HG03469 (cell line): ENCODE data around the gene CPXM2.

Source experiments
- ATAC-seq: cut with Tn5 transposase; IDR thresholded peaks from one replicate; pipeline ENCODE4 v1.9.1; 2021; ENCODE audit warnings: mild to moderate bottlenecking, moderate library complexity, moderate number of reproducible peaks; ENCODE audit not compliant: unreplicated experiment

CPXM2 gene

DNA sequence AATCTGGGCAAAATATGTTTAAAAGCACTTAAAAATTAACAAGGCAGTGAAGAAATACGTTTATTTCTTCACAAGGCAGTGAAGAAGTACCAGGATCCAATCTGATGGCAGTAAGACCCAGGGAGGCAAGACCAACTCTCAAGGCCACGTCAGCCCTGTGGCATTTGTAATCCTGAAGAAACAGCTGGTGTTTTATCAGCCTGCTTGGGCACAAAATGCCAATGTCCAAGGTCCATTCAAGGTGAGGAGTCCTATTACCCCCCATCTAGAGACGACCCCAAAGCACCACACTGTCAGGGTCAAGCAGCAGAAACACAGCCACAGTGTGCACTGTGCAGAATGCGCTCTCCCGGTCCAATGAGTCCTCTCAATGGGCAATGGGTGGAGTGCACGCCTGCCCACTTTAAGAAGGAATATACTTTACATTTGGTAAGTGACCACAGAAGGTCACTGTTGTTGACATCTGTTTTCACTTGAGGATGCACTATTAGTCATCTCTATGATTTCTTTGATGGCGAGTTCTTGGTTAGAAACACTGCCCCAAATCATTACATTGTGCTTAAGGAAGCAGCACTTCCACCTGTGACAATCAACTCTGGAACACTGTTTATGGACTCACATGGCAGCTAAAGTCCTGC, 12.8 kb downstream of the CPXM2 start:
- no peak for ATAC-seq

DNA sequence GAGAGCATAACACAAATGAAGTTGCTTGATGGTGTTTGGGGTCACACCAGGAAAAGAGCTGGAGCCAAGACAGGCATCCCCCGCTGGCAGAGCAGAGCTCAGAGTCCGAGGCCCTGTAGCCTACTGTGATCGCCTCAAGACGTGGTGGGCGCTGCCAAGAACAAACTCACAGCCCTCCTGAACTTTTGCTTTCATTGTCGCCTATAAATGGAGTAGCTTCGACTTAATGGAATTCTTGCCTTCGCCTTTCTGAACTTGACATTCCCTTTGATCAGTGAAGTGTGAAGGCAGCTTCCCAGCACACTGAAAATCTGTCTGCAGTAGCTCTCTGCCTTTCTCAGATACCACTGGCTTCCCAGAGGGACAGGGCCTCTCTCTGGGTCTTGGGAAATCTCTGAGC, 21.3 kb downstream of the CPXM2 start:
- no peak for ATAC-seq

DNA sequence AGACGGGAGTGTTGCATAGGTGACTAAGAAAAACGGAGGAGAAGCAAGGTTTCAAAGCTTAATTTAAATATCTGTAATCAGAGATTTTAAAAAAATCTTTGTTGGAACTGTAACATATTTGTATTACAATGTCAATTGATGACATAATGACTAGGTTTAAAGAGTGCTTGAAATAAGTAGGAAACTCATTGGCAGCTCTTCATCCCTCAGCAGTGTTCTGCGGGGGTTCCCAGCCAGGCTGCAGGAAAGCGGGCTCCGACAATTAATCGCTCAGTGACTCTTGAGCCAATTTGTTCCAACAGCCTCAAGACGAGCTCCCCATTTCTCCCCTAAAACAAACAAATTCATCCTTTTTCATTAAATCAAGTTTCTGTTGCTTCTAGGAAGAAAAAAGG, 22.6 kb downstream of the CPXM2 start:
- ATAC-seq: no peak

DNA sequence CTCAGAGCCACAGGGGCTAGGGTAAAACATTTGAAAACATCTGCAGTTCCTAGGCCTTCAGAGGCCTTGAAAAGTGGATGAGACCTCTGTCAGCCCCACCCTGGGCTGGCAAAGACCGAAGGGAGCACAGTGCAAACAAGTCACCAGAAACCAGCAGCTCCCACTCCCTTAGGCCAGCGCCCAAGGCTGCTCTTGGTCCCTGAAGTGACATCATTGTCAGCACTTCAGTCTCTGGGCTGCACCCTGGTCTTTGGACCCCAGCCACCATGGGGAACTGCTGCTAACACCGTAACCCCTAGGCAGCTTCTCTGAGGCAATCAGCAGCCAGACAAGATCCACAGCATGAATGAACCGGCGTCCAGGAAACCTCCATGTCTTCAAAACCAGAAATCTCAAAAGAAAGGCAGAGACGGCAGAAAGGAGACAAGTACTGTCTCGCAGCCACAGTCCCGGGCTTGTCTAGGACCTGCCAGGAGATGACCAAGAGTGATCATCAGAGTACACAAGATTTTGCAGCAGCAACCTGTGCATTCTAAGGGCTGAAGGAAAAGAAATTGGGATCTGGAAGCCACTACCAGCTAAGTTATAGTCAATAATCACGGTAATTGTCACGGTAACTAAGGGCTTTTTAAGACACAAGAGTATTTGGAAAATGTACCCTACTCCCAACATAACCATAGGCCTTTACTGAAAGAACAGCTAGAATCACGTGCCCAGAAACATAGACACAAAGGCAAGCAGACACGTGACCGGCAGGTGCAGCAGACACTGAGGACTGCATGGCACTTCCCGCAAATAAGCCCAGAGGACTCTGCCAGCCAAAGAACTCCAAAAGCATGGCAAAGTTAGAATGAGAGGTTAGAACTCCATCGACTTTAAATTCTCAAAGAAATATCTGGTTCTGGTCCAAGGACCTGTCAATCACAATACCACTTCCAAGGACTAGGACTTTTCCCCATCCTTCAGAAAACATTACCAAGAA, 23.3 kb downstream of the CPXM2 start:
- ATAC-seq: no peak

DNA sequence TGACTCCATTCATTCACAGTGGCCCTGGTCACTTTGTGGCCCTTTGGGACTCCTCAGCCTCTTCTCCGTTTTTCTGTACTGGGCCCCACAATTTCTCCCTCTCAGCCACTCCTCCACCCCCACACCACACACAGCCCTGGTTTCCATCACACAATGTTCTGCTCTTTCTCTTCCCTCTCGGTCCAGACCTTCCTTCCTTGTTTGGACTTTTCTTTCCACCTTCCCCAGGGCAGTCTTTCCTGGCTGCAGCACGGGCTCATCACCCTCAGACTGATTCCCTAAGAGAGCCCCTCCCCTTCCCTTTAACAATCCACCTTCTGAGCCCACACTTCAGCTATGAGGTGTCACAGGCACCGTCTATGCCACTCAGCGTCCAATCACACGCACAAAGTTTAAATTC, 25.7 kb downstream of the CPXM2 start:
- ATAC-seq: no peak

DNA sequence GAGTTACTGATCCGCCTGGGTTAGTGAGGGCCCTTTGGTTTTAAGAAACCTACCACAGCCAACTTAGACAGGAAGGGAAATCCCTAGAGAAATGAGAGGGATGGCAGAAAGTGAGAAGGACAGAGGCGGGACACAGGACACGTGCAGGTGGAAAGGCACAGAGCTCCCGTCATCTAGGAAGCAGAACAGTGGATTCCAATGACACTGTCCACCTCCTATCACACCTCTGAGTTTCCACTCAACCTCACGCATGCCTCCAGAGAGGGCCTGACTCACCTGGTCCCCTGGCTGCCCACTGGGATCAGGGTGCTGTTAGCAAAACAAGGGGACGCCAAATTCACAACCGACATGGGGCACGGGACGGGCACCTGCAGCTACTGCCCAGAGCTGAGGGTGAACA, 26.3 kb downstream of the CPXM2 start:
- ATAC-seq: no peak

DNA sequence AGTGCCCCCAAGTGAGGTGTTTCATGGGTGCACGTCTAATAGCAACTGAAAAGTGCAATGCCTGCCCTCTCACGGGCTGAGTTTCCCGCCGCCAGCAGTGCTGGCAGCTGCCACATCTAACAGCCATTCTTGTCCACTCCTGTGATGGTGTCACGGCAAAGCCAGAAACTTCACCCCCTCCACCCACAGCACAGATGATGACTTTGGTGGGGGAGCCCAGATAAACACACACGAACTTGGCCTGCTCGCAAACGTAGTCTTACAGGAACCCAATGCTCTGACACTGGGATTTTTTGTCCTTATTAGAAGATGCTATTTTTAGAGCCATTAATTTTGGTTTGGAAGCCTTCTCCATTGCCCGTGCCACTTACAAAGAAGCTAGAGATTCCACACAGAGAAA, 26.7 kb downstream of the CPXM2 start:
- no peak for ATAC-seq

DNA sequence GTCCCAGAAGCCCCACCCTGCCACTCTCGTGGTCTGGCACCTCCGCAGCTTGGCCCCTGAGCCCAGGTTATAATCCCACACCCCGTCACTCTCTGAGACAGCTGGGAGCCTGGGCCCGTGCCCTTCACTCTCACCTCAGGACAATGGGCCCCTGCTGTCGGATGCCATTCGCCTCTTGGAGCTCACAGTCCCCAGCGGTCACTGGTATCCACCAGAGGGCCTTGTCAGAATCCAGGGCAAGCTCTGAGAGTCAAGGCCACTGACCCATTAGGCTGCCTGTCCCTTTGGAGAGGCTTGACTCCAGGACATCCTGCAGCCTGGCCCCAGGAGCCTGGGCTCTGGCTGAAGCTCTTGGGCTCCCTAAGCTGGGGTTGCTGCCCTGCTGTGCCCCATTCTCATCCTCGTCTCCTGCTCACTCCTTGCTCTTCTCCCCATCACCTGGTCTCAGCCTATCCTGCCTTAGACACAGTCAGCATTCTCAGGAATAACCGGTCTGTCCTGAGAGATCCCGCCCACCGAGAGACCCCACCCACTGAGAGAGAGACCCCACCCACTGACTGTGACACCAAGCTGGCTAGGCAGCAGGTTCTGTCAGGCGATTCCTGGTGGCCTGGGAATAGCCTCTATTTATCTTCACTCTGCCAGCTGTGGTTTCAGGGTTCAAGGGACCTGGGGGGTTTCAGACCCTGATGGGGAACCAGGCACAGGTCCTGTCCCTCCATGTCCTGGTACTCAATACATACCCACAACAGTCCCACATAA, 27.7 kb downstream of the CPXM2 start:
- ATAC-seq: no peak

DNA sequence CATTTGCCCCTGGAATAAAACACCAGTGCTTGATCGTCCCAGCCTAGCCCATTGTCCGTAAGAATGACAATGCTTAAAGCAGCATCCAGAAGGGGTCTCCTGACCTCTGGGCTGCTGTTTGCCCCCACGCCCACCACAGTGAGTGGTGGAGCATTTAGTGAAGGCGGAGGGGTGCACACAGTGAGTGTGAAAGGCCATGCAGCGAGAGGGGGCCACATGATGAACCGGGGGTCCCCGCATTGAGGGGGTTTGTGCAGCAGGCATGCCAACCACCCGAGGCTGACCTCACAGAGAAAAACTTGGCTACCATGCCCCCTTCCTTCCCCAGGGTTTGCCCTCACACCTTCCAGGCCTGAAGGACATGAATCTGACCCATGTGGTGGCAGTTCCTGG, 28.4 kb downstream of the CPXM2 start:
- no peak for ATAC-seq

DNA sequence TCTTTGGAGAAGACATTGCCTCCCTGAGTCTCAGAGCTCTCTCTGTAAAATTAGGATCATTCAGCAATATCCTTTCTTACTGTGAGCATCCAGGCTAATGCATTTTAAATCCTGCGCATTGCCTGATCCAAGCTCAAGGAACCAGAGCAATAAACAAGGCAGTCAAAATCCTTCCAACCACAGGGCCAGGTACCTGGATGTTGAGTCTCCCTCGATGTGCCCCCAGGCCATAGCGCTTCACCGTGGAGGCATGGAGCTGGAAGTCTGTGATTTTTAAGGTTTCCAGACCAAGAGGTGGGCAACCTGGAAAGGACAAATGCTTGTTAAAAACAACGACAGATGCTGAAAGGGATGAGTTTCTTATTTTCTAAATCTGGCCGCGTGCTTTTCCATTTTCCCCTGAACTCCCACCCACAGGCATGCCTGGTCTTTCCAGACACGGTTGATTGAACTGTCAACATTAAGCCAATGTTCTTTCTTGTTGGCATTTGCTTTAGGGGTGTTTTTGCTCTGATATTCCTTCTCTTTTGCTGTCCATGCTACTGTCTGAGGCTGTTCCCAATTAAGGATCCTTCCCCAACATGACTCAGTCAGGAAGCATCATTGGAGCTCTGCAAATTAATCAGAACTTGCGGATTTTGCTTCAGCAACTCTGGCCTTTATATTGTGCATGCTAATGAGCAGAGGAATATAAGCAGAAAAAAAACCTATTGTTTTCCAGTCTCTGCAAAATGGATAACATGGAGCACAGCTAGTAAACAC, 29.0 kb downstream of the CPXM2 start:
- no peak for ATAC-seq

DNA sequence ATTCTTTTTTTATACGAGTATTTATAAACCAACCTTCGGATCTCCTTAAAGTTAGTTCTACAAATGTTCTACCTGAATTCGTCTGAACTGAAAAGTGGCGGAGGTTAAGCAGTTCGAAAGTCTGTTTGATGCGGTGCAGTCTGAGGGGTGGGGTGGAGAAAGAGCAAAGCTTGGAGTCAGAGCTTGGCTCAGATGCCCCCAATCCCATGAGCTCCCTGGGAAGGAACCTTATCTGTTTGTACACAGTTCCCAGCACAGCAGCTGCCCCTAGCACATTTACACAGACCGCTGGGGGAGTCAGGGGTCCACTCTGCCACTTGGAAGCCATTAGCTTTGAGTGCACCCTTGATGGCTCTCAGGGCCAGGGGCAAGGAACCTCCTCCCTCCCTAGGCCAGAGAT, 30.8 kb downstream of the CPXM2 start:
- ATAC-seq: no peak

DNA sequence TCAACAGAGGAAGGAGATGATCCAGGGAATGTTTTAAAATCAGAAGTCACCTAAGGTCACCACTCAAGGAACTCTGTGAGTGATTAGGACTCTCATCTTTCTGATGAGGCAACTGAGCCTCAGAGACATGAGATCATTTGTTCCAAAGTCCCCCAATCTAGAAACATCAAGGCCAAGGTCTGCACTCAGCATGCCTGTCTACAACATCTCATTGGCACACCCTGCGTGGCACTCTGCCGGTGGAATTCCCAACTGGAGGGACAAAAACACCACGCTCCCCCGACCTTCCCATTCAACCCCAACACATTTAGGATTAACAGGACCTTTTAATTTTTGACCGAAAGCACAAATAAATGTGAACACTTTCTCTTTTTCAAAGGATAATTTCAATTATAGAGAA, 31.4 kb downstream of the CPXM2 start:
- ATAC-seq: no peak

DNA sequence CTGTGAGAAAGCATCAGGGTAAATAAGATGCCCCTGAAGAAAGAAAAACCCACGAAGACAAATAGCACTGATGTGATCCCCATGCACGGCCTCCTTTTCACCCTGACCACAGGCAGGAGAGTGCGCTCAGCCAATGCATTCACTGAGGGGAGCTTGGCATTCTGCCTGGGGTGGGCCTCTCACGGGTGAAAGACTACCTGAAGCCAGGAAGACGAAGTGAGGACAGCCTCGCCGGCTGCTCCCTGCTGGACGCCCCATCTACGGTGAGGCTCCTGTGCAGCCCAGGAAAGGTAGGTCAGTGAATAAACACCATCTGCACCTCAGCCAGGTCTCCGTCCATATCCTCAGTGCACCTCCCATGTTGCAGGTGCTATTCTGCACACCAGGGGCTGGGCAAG, 32.0 kb downstream of the CPXM2 start:
- ATAC-seq: no peak

DNA sequence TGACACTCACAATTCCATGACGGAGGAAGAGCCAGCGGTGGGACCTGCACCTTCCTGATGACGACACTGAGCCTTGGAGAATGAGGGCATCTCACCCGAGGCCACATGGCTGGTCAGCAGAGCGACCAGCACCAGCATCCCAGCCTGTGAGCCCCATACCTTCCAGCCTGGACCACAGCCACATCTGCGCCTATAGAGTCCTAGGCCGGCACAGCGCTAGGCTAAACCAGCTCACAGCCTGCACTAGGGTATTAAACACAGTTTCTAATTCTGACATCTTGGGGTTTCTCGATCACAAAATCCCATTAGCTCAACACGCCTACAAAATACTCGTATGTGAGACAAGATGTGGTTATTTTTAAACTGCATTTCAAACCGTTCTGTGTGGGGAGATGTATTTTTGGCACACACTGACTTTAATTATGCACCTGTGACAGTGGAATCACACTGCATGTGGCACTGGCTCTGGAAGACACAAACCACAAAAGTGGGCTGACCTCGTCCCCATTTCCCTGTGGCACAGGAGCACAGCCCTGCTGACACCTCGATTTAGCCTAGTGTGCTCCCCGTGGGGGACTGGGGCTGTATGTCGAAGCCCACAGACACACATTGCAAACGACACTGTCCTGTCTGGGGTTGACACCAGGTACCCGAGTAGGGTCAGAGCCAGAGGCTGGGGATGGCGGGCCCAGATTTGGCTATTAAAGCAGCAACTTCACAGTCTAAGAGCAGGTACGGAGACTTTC, 32.5 kb downstream of the CPXM2 start:
- no peak for ATAC-seq

DNA sequence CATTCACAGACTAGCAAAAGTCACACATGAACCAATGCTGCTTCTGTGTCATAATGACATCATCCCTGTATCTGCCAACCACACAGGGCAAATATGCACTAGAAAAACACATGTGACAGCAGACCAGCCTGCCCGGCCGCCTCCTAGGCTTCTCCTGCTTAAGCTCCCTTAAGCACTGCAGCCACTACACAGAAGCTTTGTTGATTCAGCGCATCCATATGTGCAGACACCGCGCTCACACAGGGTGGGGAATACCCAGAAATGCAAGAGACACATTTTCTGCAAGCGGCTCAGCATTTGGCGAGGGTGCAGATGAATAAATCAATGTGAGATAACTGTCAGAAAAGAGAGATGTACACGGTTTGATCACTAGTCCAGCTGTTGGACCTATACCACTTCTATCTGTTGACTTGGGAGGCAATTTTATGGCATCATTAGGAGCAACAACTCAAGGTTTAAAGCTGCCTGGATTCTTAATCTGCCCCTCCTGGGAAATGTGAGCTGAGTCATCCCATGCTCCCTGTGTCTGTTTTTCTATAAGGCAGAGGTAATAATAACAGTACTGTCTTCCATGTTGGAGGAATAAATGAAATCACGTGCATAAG, 33.4 kb downstream of the CPXM2 start:
- no peak for ATAC-seq

DNA sequence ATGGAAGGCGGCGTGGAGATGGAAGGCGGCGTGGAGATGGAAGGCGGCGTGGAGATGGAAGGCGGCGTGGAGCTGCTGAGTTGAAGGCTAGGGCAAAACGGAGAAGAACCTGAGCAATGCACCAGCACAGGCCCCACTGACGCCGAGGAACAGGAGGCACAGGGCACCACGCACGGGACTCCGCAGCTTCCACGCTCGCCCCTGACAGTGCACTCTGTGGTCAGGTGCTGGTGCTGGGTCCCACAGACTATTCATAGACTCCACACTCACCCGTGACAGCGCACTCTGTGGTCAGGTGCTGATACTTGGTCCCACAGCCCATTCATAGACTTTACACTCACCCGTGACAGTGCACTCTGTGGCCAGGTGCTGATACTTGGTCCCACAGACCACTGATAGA, 34.0 kb downstream of the CPXM2 start:
- no peak for ATAC-seq

DNA sequence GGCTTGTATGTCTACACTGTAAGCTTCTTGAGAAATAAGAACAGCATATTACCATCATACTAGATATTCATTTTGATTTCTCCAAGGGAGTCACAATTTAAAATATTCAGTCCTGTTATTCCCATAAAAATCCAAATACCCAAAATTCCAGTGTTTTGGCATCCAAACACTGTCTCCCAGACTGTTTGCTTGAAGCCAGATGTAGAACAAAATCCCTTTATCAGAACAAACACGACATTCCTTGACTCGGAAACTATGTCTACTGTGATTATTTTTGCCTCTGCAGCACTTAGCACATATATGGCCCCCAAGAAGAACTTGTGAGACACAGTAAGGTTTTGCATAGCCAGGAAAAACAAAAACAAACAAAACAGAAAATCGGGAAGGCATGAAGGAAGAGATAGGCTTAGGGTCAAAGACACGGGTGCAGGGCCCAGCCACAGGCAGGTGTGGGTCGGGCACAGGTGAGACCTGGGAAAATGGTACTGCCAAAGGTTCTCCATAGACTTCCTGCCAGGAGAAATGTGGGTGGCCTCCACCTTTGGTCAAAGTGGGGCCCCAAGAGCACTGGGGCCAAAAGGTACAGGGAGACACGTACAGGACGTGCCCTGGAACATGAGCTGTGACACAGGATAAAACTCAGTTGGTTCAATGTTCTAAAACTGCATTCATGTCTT, 36.5 kb downstream of the CPXM2 start:
- no peak for ATAC-seq

DNA sequence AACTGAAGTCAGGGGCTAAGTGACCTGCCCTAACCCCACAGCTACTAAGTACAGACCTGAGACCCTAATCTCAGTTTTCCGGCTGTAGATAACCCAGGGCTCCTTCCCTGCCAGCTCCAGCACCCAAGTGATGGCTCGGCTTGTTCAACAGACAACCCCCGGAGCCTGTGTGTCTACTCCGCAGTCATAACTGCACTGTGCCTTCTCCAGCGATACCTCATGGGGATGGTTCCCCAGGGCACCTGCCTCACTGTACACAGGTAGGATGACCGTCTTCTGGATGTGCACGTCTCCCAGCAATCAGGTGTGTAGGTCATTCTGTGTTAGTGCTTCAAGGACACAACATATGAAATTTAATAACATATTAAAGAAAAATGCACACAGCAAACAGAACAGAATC, 37.1 kb downstream of the CPXM2 start:
- no peak for ATAC-seq

DNA sequence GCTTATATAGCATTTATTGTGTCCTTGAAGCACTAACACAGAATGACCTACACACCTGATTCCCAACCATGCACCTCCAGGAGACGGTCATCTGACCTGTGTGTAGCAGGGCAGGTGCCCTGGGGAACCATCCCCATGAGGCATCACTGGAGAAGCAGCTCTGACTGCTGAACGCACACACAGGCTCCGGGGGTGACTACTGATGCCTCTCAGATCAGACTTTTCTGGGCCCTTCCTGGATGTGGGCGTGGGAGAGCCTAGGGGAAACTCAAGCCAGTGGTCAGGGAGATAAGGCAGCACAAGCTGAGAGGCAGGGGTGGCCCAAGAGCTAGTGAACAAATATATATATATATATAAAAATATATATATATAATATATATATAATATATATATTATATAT, 37.6 kb downstream of the CPXM2 start:
- no peak for ATAC-seq
